ENCODE results near the gene IREB2. TPM values are rescaled to one million over a fixed set of nuclear protein-coding genes. Genes with fewer than 3 reads are reported as not detected.

Gene IREB2
- 22.5 and 23.5 TPM in 2 replicates for total RNA-seq

- TF ChIP-seq CTCF (IDR thresholded peaks at IDR 0.05; ENCODE audit: insufficient read depth, low read length, poor library complexity, severe bottlenecking) = no peak
- DNase-seq (ENCODE audit: low read depth) = peak; percentile 83
- Histone ChIP-seq H3K27me3 (ENCODE audit: control insufficient read depth, insufficient read depth, low read length) (no peaks in the 10 kb centered on the region), H3K4me3 (ENCODE audit: low read depth, low read length) (peak within 1 kb of the TSS; percentile 99), H3K36me3 (ENCODE audit: control insufficient read depth, insufficient read depth, low read length) (no peaks in the 10 kb centered on the region)
These were observed at the start of gene IREB2 for GRCh38 chr15:78437762-78438618. TSS of gene IREB2 (plus strand) at chr15:78438216. CDS start at chr15:78438338, 122 bp downstream.

DNA sequence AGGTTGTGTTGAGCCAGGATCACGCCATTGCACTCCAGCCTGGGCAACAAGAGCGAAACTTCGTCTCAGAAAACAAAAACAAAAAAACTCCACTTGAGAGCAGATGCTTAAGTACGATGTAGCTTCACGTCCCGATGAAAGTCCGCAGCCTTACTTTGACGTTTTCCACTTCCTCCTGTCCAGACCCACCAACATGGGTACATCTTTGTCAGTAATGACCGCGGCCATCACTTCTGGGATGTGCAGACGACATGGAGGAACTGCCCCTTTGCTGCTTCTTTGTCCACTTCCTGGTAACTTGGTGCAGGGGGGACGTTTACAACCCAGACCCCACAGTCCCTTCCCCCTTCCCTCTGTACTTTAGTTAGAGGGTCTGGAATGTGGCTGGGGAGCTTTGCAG, 49.2 kb upstream of the IREB2 start:
- Histone ChIP-seq H3K27me3 (ENCODE audit: control insufficient read depth, insufficient read depth, low read length) (peaks cover 9% of the 10 kb centered on the region), H3K36me3 (ENCODE audit: control insufficient read depth, insufficient read depth, low read length) (no peaks in the 10 kb centered on the region), H3K4me3 (ENCODE audit: low read depth, low read length) (no peak overlapping the region)
- TF ChIP-seq CTCF (IDR thresholded peaks at IDR 0.05; ENCODE audit: insufficient read depth, low read length, poor library complexity, severe bottlenecking) = no peak
- no peak for DNase-seq (ENCODE audit: low read depth)

- DNase-seq (ENCODE audit: low read depth) = no peak
- no peak for TF ChIP-seq CTCF (IDR thresholded peaks at IDR 0.05; ENCODE audit: insufficient read depth, low read length, poor library complexity, severe bottlenecking)
- Histone ChIP-seq H3K36me3 (ENCODE audit: control insufficient read depth, insufficient read depth, low read length) (no peaks in the 10 kb centered on the region), H3K4me3 (ENCODE audit: low read depth, low read length) (no peak overlapping the region), H3K27me3 (ENCODE audit: control insufficient read depth, insufficient read depth, low read length) (peaks cover 7% of the 10 kb centered on the region)
These were observed 48.7 kb upstream of the IREB2 start for GRCh38 chr15:78389322-78389721.

DNA sequence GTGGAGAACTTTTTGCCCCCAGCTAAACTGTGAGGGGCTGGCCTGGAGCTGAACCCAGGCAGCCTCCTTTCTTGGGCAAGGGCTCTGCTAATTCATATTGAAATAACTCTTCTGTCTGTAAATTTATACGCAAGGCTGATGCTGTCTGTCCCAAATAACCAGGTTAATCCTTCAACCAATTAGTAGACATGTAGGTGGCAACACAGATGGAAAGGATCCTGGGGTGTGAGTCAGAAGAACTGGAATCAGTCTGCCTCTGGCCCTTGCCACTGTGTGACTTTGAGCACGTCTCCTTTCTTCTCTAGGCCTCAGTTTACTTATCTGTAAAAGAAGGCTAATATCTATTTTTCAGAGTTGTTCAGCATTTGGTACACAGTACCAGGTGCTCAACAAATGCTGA, 48.3 kb upstream of the IREB2 start:
- DNase-seq (ENCODE audit: low read depth) = no peak
- peaks cover 5% of the 10 kb centered on the region for H3K27me3 ChIP-seq (ENCODE audit: control insufficient read depth, insufficient read depth, low read length)
- H3K4me3 ChIP-seq (ENCODE audit: low read depth, low read length) = no peak overlapping the region
- TF ChIP-seq CTCF (IDR thresholded peaks at IDR 0.05; ENCODE audit: insufficient read depth, low read length, poor library complexity, severe bottlenecking) = no peak
- no peaks in the 10 kb centered on the region for H3K36me3 ChIP-seq (ENCODE audit: control insufficient read depth, insufficient read depth, low read length)

DNA sequence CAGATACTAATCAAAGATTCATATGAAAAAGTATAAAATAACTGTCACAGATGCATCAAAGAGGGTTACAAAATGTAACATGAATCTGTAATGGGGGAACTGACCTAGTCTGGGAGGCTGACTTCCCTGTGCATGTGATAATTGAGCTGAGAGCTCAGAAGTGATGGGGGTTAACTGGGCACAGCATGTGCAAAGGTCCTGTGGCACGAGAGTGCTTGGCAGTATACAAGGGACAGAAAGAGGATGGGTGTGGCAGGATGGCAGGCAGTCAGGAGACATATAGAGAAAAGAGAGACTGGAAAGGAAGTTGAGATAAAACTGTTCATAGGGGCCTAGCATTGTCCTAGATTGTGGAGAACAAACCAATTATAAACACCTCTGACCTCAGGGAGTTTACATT, 47.8 kb upstream of the IREB2 start:
- DNase-seq (ENCODE audit: low read depth) = no peak
- Histone ChIP-seq H3K36me3 (ENCODE audit: control insufficient read depth, insufficient read depth, low read length) (no peaks in the 10 kb centered on the region), H3K4me3 (ENCODE audit: low read depth, low read length) (no peak overlapping the region), H3K27me3 (ENCODE audit: control insufficient read depth, insufficient read depth, low read length) (peaks cover 7% of the 10 kb centered on the region)
- TF ChIP-seq CTCF (IDR thresholded peaks at IDR 0.05; ENCODE audit: insufficient read depth, low read length, poor library complexity, severe bottlenecking) = no peak

- Histone ChIP-seq H3K27me3 (ENCODE audit: control insufficient read depth, insufficient read depth, low read length) (peaks cover 7% of the 10 kb centered on the region), H3K36me3 (ENCODE audit: control insufficient read depth, insufficient read depth, low read length) (no peaks in the 10 kb centered on the region), H3K4me3 (ENCODE audit: low read depth, low read length) (no peak overlapping the region)
- no peak for TF ChIP-seq CTCF (IDR thresholded peaks at IDR 0.05; ENCODE audit: insufficient read depth, low read length, poor library complexity, severe bottlenecking)
- no peak for DNase-seq (ENCODE audit: low read depth)
These were observed 47.2 kb upstream of the IREB2 start for GRCh38 chr15:78390826-78391225.

All from kidney epithelial cell (primary cell).